ENCODE data around the gene DCDC1. TPM values are rescaled to one million over a fixed set of nuclear protein-coding genes. Genes with fewer than 3 reads are reported as not detected.

The DCDC1 gene
- total RNA-seq, 1 experiment from 2014 or later, result not detected

- POLR2A ChIA-PET, result no interaction called here
- BruUV-seq (replicated peaks), result no TSS peak
- no peak for DNase-seq (ENCODE audit: low read depth, low spot score)
- H3K36me3 ChIP-seq (ENCODE audit: control insufficient read depth, insufficient read depth, low read length), result no peaks in the 10 kb centered on the region
- ATAC-seq, result no peak
- no peaks in the 10 kb centered on the region for H3K9me3 ChIP-seq (ENCODE audit: control insufficient read depth, insufficient read depth, low read depth, low read length)
- intact Hi-C loops (cut with micrococcal nuclease; ENCODE audit: unreplicated experiment) (no loop called here), in situ Hi-C loops (cut with HindIII; ENCODE audit: low pct_unique_long_range_greater_than_20kb, low sequenced_read_pairs) (no loop called here)
- H3K4me1 ChIP-seq (ENCODE audit: control insufficient read depth, insufficient read depth, low read length), result no peaks in the 10 kb centered on the region
- H3K27me3 ChIP-seq (ENCODE audit: control insufficient read depth, insufficient read depth, low read length), result no peaks in the 10 kb centered on the region
- CTCF ChIA-PET, result interaction anchor here (0.7 to 1.2 kb wide), 2 partner anchors 10 to 11 kb away, joined by 4 to 5 read pairs; no protein-coding TSS in a partner anchor
- H3K27ac ChIP-seq (ENCODE audit: low read length), result no peak overlapping the region
- H3K4me3 ChIP-seq (ENCODE audit: low read depth in 2 of 2, low read length in 2 of 2), result no peak overlapping the region
- TF ChIP-seq, protein P1, sequence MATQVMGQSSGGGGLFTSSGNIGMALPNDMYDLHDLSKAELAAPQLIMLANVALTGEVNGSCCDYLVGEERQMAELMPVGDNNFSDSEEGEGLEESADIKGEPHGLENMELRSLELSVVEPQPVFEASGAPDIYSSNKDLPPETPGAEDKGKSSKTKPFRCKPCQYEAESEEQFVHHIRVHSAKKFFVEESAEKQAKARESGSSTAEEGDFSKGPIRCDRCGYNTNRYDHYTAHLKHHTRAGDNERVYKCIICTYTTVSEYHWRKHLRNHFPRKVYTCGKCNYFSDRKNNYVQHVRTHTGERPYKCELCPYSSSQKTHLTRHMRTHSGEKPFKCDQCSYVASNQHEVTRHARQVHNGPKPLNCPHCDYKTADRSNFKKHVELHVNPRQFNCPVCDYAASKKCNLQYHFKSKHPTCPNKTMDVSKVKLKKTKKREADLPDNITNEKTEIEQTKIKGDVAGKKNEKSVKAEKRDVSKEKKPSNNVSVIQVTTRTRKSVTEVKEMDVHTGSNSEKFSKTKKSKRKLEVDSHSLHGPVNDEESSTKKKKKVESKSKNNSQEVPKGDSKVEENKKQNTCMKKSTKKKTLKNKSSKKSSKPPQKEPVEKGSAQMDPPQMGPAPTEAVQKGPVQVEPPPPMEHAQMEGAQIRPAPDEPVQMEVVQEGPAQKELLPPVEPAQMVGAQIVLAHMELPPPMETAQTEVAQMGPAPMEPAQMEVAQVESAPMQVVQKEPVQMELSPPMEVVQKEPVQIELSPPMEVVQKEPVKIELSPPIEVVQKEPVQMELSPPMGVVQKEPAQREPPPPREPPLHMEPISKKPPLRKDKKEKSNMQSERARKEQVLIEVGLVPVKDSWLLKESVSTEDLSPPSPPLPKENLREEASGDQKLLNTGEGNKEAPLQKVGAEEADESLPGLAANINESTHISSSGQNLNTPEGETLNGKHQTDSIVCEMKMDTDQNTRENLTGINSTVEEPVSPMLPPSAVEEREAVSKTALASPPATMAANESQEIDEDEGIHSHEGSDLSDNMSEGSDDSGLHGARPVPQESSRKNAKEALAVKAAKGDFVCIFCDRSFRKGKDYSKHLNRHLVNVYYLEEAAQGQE (IDR thresholded peaks at IDR 0.05; ENCODE audit: insufficient read depth in 1 of 2, low read depth in 2 of 2, low read length in 1 of 2), result no peak
- no peak for TF ChIP-seq POLR2AphosphoS5 (IDR thresholded peaks at IDR 0.05; ENCODE audit: low read depth, low read length)
- TF ChIP-seq SIN3A (IDR thresholded peaks at IDR 0.05; ENCODE audit: borderline replicate concordance, insufficient read depth, low read depth, low read length), result no peak
- no peak for TF ChIP-seq TCF7L2 (IDR thresholded peaks at IDR 0.05; ENCODE audit: low read depth, low read length)
- TF ChIP-seq, protein P2, sequence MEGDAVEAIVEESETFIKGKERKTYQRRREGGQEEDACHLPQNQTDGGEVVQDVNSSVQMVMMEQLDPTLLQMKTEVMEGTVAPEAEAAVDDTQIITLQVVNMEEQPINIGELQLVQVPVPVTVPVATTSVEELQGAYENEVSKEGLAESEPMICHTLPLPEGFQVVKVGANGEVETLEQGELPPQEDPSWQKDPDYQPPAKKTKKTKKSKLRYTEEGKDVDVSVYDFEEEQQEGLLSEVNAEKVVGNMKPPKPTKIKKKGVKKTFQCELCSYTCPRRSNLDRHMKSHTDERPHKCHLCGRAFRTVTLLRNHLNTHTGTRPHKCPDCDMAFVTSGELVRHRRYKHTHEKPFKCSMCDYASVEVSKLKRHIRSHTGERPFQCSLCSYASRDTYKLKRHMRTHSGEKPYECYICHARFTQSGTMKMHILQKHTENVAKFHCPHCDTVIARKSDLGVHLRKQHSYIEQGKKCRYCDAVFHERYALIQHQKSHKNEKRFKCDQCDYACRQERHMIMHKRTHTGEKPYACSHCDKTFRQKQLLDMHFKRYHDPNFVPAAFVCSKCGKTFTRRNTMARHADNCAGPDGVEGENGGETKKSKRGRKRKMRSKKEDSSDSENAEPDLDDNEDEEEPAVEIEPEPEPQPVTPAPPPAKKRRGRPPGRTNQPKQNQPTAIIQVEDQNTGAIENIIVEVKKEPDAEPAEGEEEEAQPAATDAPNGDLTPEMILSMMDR (IDR thresholded peaks at IDR 0.05), result no peak
Observed at GRCh38 chr11:31117038-31117437, 252.5 kb downstream of the DCDC1 start.

GRCh38 chr11:31114442-31114841 is 255.1 kb downstream of the DCDC1 start:
- intact Hi-C loops (cut with micrococcal nuclease; ENCODE audit: unreplicated experiment), result no loop called here
- POLR2A ChIA-PET, result no interaction called here
- H3K36me3 ChIP-seq (ENCODE audit: control insufficient read depth, insufficient read depth, low read length), result no peaks in the 10 kb centered on the region
- ATAC-seq (no peak), DNase-seq (ENCODE audit: low read depth, low spot score) (no peak)
- TF ChIP-seq, protein P1 (IDR thresholded peaks at IDR 0.05; ENCODE audit: insufficient read depth in 1 of 2, low read depth in 2 of 2, low read length in 1 of 2), result no peak
- TF ChIP-seq, protein P2 (IDR thresholded peaks at IDR 0.05), result no peak
- TF ChIP-seq TCF7L2 (IDR thresholded peaks at IDR 0.05; ENCODE audit: low read depth, low read length) (no peak), SIN3A (IDR thresholded peaks at IDR 0.05; ENCODE audit: borderline replicate concordance, insufficient read depth, low read depth, low read length) (no peak), POLR2AphosphoS5 (IDR thresholded peaks at IDR 0.05; ENCODE audit: low read depth, low read length) (no peak)
- CTCF ChIA-PET, result interaction anchor here (1.2 kb wide), 1 partner anchor 7 kb away, joined by 3 read pairs; no protein-coding TSS in a partner anchor
- no peaks in the 10 kb centered on the region for H3K4me1 ChIP-seq (ENCODE audit: control insufficient read depth, insufficient read depth, low read length)
- in situ Hi-C loops (cut with HindIII; ENCODE audit: low pct_unique_long_range_greater_than_20kb, low sequenced_read_pairs), result no loop called here
- no peak overlapping the region for H3K4me3 ChIP-seq (ENCODE audit: low read depth in 2 of 2, low read length in 2 of 2)
- BruUV-seq (replicated peaks), result no TSS peak
- no peaks in the 10 kb centered on the region for H3K9me3 ChIP-seq (ENCODE audit: control insufficient read depth, insufficient read depth, low read depth, low read length)
- no peaks in the 10 kb centered on the region; the same call in 1 of the 2 replicates for H3K27me3 ChIP-seq (ENCODE audit: control insufficient read depth, insufficient read depth, low read length)
- no peak overlapping the region for H3K27ac ChIP-seq (ENCODE audit: low read length)

Measured in Panc1 (cell line).